T-cell (primary cell): Measurements from ENCODE around the gene GDF10. TPM values are rescaled to one million over a fixed set of nuclear protein-coding genes. Genes with fewer than 3 reads are reported as not detected.

Experiments used
- ATAC-seq, 4 experiments: fragments of 200-7000 bp in 3 of 4; fragments of 150-1000 bp in 1 of 4; cut with Tn5 transposase; replicated peaks in 1 of 4; 1 replicate in 3 of 4; 2 replicates in 1 of 4; pipeline ENCODE4 v1.10.0; 2021; ENCODE audit warnings: moderate library complexity in 3 of 4, mild to moderate bottlenecking in 2 of 4, moderate number of reproducible peaks in 1 of 4
- CTCF ChIA-PET, 2 donors: fragments of 300-600 bp; sonication (Branson Sonifier 250); formaldehyde crosslinking; loops; one replicate each; lab custom pipeline; 2022; ENCODE audit warnings: antibody characterized with exemption in 2 of 2; lab: Charles Lee
- POLR2A ChIA-PET, 2 donors: fragments of 300-600 bp; sonication (Branson Sonifier 250); formaldehyde crosslinking; loops; one replicate each; lab custom pipeline; 2022; ENCODE audit warnings: antibody characterized with exemption in 2 of 2; lab: Charles Lee
- DNase-seq, 35 experiments: peaks; one replicate each; pipeline versions ENCODE4 v3.0.0 to v3.0.0-alpha.2; 2013 to 2023
- H3K27ac ChIP-seq: one replicate; pipeline ENCODE4 v1.5.1; 2013; ENCODE audit warnings: low read length
- H3K27me3 ChIP-seq, 2 experiments: replicated peaks in 1 of 2; 1 replicate in 1 of 2; 2 replicates in 1 of 2; pipeline versions ENCODE4 v1.6.1 to v1.7.0; 2013; ENCODE audit warnings: low read length in 1 of 2, mixed read lengths in 1 of 2; ENCODE audit not compliant: control insufficient read depth in 2 of 2, insufficient read depth in 2 of 2; ENCODE audit errors: extremely low read depth in 1 of 2
- H3K36me3 ChIP-seq, 2 donors: 1 replicate in 1 of 2; 2 replicates in 1 of 2; pipeline versions ENCODE4 v1.6.1 to v1.7.0; 2013; ENCODE audit warnings: low read length in 1 of 2; ENCODE audit not compliant: control insufficient read depth in 2 of 2, insufficient read depth in 1 of 2; ENCODE audit errors: extremely low read depth in 1 of 2
- H3K4me1 ChIP-seq, 2 experiments: 1 replicate in 1 of 2; 2 replicates in 1 of 2; pipeline versions ENCODE4 v1.6.1 to v1.7.0; 2013; ENCODE audit warnings: low read length in 2 of 2, mixed read lengths in 1 of 2; ENCODE audit not compliant: insufficient read depth in 2 of 2, control insufficient read depth in 1 of 2; ENCODE audit errors: extremely low read depth in 1 of 2
- H3K4me3 ChIP-seq, 2 donors: 1 replicate in 1 of 2; 2 replicates in 1 of 2; pipeline versions ENCODE4 v1.5.1 to v1.7.0; 2013; ENCODE audit warnings: mild to moderate bottlenecking in 2 of 2, low read length in 1 of 2, moderate library complexity in 1 of 2; ENCODE audit not compliant: control insufficient read depth in 1 of 2; ENCODE audit errors: extremely low read depth in 1 of 2
- H3K9me3 ChIP-seq: 2 replicates; pipeline ENCODE4 v1.7.0; 2013
- H3K27ac Mint-ChIP-seq, 2 donors: one replicate each; pipeline ENCODE4 v1.8.0; 2020 to 2021; ENCODE audit warnings: mild to moderate bottlenecking in 2 of 2, mixed read lengths in 2 of 2
- H3K27me3 Mint-ChIP-seq, 2 donors: one replicate each; pipeline ENCODE4 v1.8.0; 2021 to 2022; ENCODE audit warnings: mixed read lengths in 2 of 2
- H3K36me3 Mint-ChIP-seq: one replicate; pipeline ENCODE4 v1.8.0; 2021; ENCODE audit warnings: mixed read lengths
- H3K4me1 Mint-ChIP-seq, 3 donors: one replicate each; pipeline ENCODE4 v1.8.0; 2020 to 2022; ENCODE audit warnings: mixed read lengths in 3 of 3, mild to moderate bottlenecking in 1 of 3
- H3K4me3 Mint-ChIP-seq, 3 donors: one replicate each; pipeline ENCODE4 v1.8.0; 2020 to 2022; ENCODE audit warnings: mild to moderate bottlenecking in 3 of 3, mixed read lengths in 3 of 3, moderate library complexity in 3 of 3
- H3K9me3 Mint-ChIP-seq, 3 donors: one replicate each; pipeline ENCODE4 v1.8.0; 2020 to 2022; ENCODE audit warnings: mixed read lengths in 3 of 3
- WGBS: methylation state at CpG from one replicate; pipeline ENCODE4 v1.1.5; 2013; ENCODE audit warnings: missing lambda C conversion rate; ENCODE audit not compliant: insufficient coverage; 5-methylcytosine and 5-hydroxymethylcytosine counted together
- total RNA-seq, 35 experiments: library from RNA in 6 of 35; stranded (reverse) in 6 of 35; fragments of 120-200 nt in 1 of 35; gene quantifications; one replicate each; pipeline versions ENCODE4 v1.2.1 to v1.2.4 and lab custom pipeline; 2013 to 2026

Gene GDF10
- total RNA-seq, 5 donors from 2014 or later (not counting 1 experiment from before 2014, with no cell fraction given): 0.14 to 1.4 (median 0.46) TPM

- peaks cover 0 to 6% of the 10 kb centered on the region in 2 experiments for H3K27me3 ChIP-seq
- H3K27ac ChIP-seq: no peak overlapping the region
- H3K36me3 ChIP-seq: no peaks in the 10 kb centered on the region
- Mint-ChIP-seq H3K4me3 (no peak overlapping the region), H3K36me3 (no peaks in the 10 kb centered on the region), H3K9me3 (no peaks in the 10 kb centered on the region), H3K27me3 (peaks cover 0 to 2% of the 10 kb centered on the region in 2 donors), H3K4me1 (no peaks in the 10 kb centered on the region), H3K27ac (peak overlapping the region in 1 of 2 donors; percentile 28)
- 94% methylated on average over 23 of the region's 30 CpGs for WGBS
- DNase-seq (no peak), ATAC-seq (no peak)
- no peaks in the 10 kb centered on the region for H3K9me3 ChIP-seq
- no peak overlapping the region for H3K4me3 ChIP-seq
- ChIA-PET CTCF (no interaction called here), POLR2A (no interaction called here)
- H3K4me1 ChIP-seq: no peaks in the 10 kb centered on the region
Measured at GRCh38 chr10:47325303-47326291, 25.6 kb downstream of the GDF10 start.

- peaks cover 0 to 6% of the 10 kb centered on the region in 2 experiments for H3K27me3 ChIP-seq
- Mint-ChIP-seq H3K36me3 (no peaks in the 10 kb centered on the region), H3K9me3 (no peaks in the 10 kb centered on the region), H3K4me3 (no peak overlapping the region), H3K27ac (no peak overlapping the region), H3K4me1 (no peaks in the 10 kb centered on the region), H3K27me3 (peaks cover 0 to 3% of the 10 kb centered on the region in 2 donors)
- H3K4me3 ChIP-seq: no peak overlapping the region
- WGBS: 78% methylated on average over 5 of the region's 5 CpGs
- H3K4me1 ChIP-seq: no peaks in the 10 kb centered on the region
- ATAC-seq: no peak
- no peak for DNase-seq
- ChIA-PET CTCF (no interaction called here), POLR2A (no interaction called here)
- H3K9me3 ChIP-seq: no peaks in the 10 kb centered on the region
- no peak overlapping the region for H3K27ac ChIP-seq
- H3K36me3 ChIP-seq: no peaks in the 10 kb centered on the region
Measured at GRCh38 chr10:47326306-47326926, 26.4 kb downstream of the GDF10 start.

- H3K4me3 ChIP-seq: no peak overlapping the region
- ATAC-seq (no peak), DNase-seq (no peak)
- H3K4me1 Mint-ChIP-seq: no peaks in the 10 kb centered on the region
- H3K27ac ChIP-seq: no peak overlapping the region
- H3K36me3 Mint-ChIP-seq: no peaks in the 10 kb centered on the region
- H3K4me1 ChIP-seq: no peaks in the 10 kb centered on the region
- H3K27me3 Mint-ChIP-seq: peaks cover 0 to 3% of the 10 kb centered on the region in 2 donors
- WGBS: 92% methylated on average over 5 of the region's 11 CpGs
- ChIA-PET CTCF (no interaction called here), POLR2A (no interaction called here)
- H3K36me3 ChIP-seq: no peaks in the 10 kb centered on the region
- H3K9me3 ChIP-seq: no peaks in the 10 kb centered on the region
- H3K27me3 ChIP-seq: peaks cover 0 to 6% of the 10 kb centered on the region in 2 experiments
- H3K9me3 Mint-ChIP-seq: no peaks in the 10 kb centered on the region
- H3K4me3 Mint-ChIP-seq: no peak overlapping the region
- H3K27ac Mint-ChIP-seq: no peak overlapping the region
Measured at GRCh38 chr10:47326927-47327330, 26.9 kb downstream of the GDF10 start.

- Mint-ChIP-seq H3K4me1 (no peaks in the 10 kb centered on the region), H3K27me3 (peaks cover 2 to 5% of the 10 kb centered on the region in 2 donors), H3K36me3 (no peaks in the 10 kb centered on the region), H3K9me3 (no peaks in the 10 kb centered on the region), H3K27ac (no peak overlapping the region), H3K4me3 (no peak overlapping the region)
- no peak for DNase-seq
- no peaks in the 10 kb centered on the region for H3K4me1 ChIP-seq
- POLR2A ChIA-PET: no interaction called here
- no peaks in the 10 kb centered on the region for H3K9me3 ChIP-seq
- peaks cover 0 to 11% of the 10 kb centered on the region in 2 experiments for H3K27me3 ChIP-seq
- CTCF ChIA-PET: interaction anchor here in 1 of 2 donors (0.5 kb wide), 1 partner anchor 333 kb away, joined by 3 read pairs; no protein-coding TSS in a partner anchor
- no peaks in the 10 kb centered on the region for H3K36me3 ChIP-seq
- no peak overlapping the region for H3K4me3 ChIP-seq
- ATAC-seq: no peak
- no peak overlapping the region for H3K27ac ChIP-seq
- 85% methylated on average over 4 of the region's 4 CpGs for WGBS
Measured at GRCh38 chr10:47329855-47330254, 29.9 kb downstream of the GDF10 start.

GRCh38 chr10:47330366-47330765, 30.4 kb downstream of the GDF10 start:
- Mint-ChIP-seq H3K4me1 (no peaks in the 10 kb centered on the region), H3K36me3 (no peaks in the 10 kb centered on the region), H3K4me3 (no peak overlapping the region), H3K27me3 (peaks cover 2 to 5% of the 10 kb centered on the region in 2 donors), H3K9me3 (no peaks in the 10 kb centered on the region), H3K27ac (no peak overlapping the region)
- Histone ChIP-seq H3K4me1 (no peaks in the 10 kb centered on the region), H3K27me3 (peaks cover 0 to 11% of the 10 kb centered on the region in 2 experiments), H3K9me3 (no peaks in the 10 kb centered on the region), H3K36me3 (no peaks in the 10 kb centered on the region), H3K27ac (no peak overlapping the region), H3K4me3 (no peak overlapping the region)
- no CpG with 5 or more reads among the region's 3 CpGs for WGBS
- ChIA-PET CTCF (no interaction called here), POLR2A (no interaction called here)
- ATAC-seq (no peak), DNase-seq (no peak)

- peaks cover 0 to 7% of the 10 kb centered on the region in 2 experiments for H3K27me3 ChIP-seq
- CTCF ChIA-PET: no interaction called here
- 21% methylated on average over 2 of the region's 3 CpGs for WGBS
- H3K4me1 ChIP-seq: no peaks in the 10 kb centered on the region
- no peaks in the 10 kb centered on the region for H3K36me3 Mint-ChIP-seq
- H3K4me1 Mint-ChIP-seq: no peaks in the 10 kb centered on the region
- ATAC-seq: no peak
- no peak overlapping the region for H3K27ac ChIP-seq
- no peak overlapping the region for H3K4me3 ChIP-seq
- POLR2A ChIA-PET: no interaction called here
- H3K27ac Mint-ChIP-seq: no peak overlapping the region
- DNase-seq: no peak
- no peaks in the 10 kb centered on the region for H3K36me3 ChIP-seq
- no peaks in the 10 kb centered on the region for H3K9me3 Mint-ChIP-seq
- H3K9me3 ChIP-seq: no peaks in the 10 kb centered on the region
- peaks cover 3 to 5% of the 10 kb centered on the region in 2 donors for H3K27me3 Mint-ChIP-seq
- H3K4me3 Mint-ChIP-seq: no peak overlapping the region
Measured at GRCh38 chr10:47330804-47331203, 30.8 kb downstream of the GDF10 start.
